HG02610 (cell line): ENCODE measurements around the gene SERAC1.
A peak's percentile ranks its signal among the peaks of the same experiment; 100 is the strongest.

ENCODE experiments used
- ATAC-seq: cut with Tn5 transposase; IDR thresholded peaks from one replicate; pipeline ENCODE4 v1.9.1; 2021; ENCODE audit warnings: mild to moderate bottlenecking, moderate library complexity; ENCODE audit not compliant: unreplicated experiment

The SERAC1 gene

GRCh38 chr6:158080849-158081656 lies 87.0 kb downstream of the SERAC1 start:
- no peak for ATAC-seq

- ATAC-seq: no peak
Observed at GRCh38 chr6:158078320-158078719, 89.7 kb downstream of the SERAC1 start.

- no peak for ATAC-seq
Observed at GRCh38 chr6:158077676-158078075, 90.4 kb downstream of the SERAC1 start.

- ATAC-seq: no peak
Observed at GRCh38 chr6:158076548-158076947, 91.5 kb downstream of the SERAC1 start.

- no peak for ATAC-seq
Observed at GRCh38 chr6:158073776-158074175, 94.3 kb downstream of the SERAC1 start.

- peak; percentile 55 for ATAC-seq
Observed at GRCh38 chr6:158072083-158072721, 95.9 kb downstream of the SERAC1 start.

- ATAC-seq: no peak
Observed at GRCh38 chr6:158071121-158072082, 96.7 kb downstream of the SERAC1 start.

- no peak for ATAC-seq
Observed at GRCh38 chr6:158070513-158070912, 97.5 kb downstream of the SERAC1 start.

GRCh38 chr6:158069800-158070195 lies 98.3 kb downstream of the SERAC1 start:
- ATAC-seq: no peak

GRCh38 chr6:158068893-158069799 lies 98.9 kb downstream of the SERAC1 start:
- ATAC-seq: no peak

- ATAC-seq: no peak
Observed at GRCh38 chr6:158068156-158068892, 99.7 kb downstream of the SERAC1 start.

GRCh38 chr6:158067436-158068015 lies 100.5 kb downstream of the SERAC1 start:
- ATAC-seq: no peak

- no peak for ATAC-seq
Observed at GRCh38 chr6:158066136-158066781, 101.8 kb downstream of the SERAC1 start.

GRCh38 chr6:158064725-158065251 lies 103.3 kb downstream of the SERAC1 start:
- ATAC-seq: no peak

GRCh38 chr6:158063736-158064135 lies 104.3 kb downstream of the SERAC1 start:
- ATAC-seq: no peak

- ATAC-seq: no peak
Observed at GRCh38 chr6:158061709-158062461, 106.2 kb downstream of the SERAC1 start.

GRCh38 chr6:158061361-158061708 lies 106.7 kb downstream of the SERAC1 start:
- no peak for ATAC-seq
